ENCODE data around the gene ELAVL3. TPM values are rescaled to one million over a fixed set of nuclear protein-coding genes. Genes with fewer than 3 reads are reported as not detected.
"Not testable (repeated sequence)": the region's sequence is repeated elsewhere in the genome, so short reads cannot be mapped to it uniquely, and the experiment has no call there.

Gene ELAVL3
- total RNA-seq, 2 donors from 2014 or later = not detected

DNA sequence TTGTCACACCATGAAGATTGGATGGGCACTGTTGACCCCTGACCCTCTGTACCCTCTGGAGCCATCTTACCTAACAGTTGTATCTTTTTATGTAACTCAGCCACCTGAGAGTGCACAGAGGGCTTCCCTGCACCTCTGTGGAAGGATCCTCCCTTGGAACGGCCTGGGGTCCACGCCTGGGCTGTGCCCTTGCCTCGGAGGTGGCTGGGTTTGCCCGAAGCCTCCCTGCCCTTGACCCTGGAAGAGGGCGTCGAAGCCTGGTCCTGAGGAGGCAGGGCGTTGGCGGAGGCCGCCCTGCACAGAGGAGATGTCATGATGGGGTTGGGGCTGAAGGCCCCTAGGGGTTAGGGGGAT lies 46.2 kb downstream of the ELAVL3 start:
- peaks cover 21% of the 10 kb centered on the region for H3K36me3 ChIP-seq
- peak overlapping the region; percentile 78 to 88 for H3K4me3 ChIP-seq
- H3K27ac ChIP-seq = peak overlapping the region; percentile 60 to 63
- H3K27me3 ChIP-seq = no peaks in the 10 kb centered on the region
- no peak for DNase-seq (ENCODE audit: low spot score)
- TF ChIP-seq, protein P1, sequence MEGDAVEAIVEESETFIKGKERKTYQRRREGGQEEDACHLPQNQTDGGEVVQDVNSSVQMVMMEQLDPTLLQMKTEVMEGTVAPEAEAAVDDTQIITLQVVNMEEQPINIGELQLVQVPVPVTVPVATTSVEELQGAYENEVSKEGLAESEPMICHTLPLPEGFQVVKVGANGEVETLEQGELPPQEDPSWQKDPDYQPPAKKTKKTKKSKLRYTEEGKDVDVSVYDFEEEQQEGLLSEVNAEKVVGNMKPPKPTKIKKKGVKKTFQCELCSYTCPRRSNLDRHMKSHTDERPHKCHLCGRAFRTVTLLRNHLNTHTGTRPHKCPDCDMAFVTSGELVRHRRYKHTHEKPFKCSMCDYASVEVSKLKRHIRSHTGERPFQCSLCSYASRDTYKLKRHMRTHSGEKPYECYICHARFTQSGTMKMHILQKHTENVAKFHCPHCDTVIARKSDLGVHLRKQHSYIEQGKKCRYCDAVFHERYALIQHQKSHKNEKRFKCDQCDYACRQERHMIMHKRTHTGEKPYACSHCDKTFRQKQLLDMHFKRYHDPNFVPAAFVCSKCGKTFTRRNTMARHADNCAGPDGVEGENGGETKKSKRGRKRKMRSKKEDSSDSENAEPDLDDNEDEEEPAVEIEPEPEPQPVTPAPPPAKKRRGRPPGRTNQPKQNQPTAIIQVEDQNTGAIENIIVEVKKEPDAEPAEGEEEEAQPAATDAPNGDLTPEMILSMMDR (IDR thresholded peaks at IDR 0.05) = no peak
- H3K4me1 ChIP-seq = peaks cover 0 to 18% of the 10 kb centered on the region in 2 donors
- no peaks in the 10 kb centered on the region for H3K9me3 ChIP-seq

DNA sequence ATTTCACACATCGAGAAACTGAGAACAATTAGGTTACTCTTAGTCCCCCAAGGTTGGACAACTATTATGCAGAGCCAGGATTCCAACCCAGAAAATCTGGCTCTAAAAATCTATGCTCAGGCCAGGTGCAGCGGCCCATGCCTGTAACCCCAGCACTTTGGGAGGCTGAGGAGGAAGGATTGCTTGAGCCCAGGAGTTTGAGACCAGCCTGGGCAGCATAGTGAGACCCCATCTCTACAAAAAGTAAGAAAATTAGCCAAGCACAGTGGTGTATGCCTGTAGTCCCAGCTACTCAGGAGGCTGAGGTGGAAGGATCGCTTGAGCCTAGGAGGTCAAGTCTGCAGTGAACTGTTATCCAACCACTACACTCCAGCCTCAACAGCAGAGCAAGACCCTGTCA lies 47.3 kb downstream of the ELAVL3 start:
- H3K4me1 ChIP-seq = peaks cover 0 to 18% of the 10 kb centered on the region in 2 donors
- not testable (repeated sequence) for H3K27ac ChIP-seq; DNase-seq (ENCODE audit: low spot score); H3K27me3 ChIP-seq; H3K4me3 ChIP-seq; H3K9me3 ChIP-seq
- peaks cover 13% of the 10 kb centered on the region for H3K36me3 ChIP-seq

DNA sequence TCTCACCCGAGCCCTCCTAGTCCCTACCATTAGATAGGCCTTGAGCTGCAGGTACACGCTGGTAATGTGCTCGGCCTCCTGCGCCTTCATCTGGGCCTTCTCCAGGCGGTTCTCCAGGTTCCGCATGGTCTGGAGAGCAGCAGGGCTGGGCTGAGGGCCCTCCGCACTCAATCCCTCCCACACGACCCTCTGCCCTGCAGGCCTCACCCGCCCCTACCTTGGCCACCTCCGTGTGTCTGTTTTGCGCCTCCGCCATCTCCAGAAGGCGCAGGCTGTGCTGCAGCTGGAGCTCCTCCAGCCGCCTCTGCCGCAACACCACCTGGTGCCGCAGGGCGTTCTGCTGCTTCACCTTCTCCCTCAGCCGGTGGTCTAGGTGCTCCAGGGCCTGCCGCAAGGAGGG lies 54.2 kb downstream of the ELAVL3 start:
- Histone ChIP-seq H3K27me3 (no peaks in the 10 kb centered on the region), H3K4me1 (peaks cover 0 to 22% of the 10 kb centered on the region in 2 donors), H3K9me3 (no peaks in the 10 kb centered on the region), H3K36me3 (no peaks in the 10 kb centered on the region), H3K27ac (no peak overlapping the region), H3K4me3 (no peak overlapping the region)
- TF ChIP-seq, protein P1 (IDR thresholded peaks at IDR 0.05) = no peak
- DNase-seq (ENCODE audit: low spot score) = no peak

DNA sequence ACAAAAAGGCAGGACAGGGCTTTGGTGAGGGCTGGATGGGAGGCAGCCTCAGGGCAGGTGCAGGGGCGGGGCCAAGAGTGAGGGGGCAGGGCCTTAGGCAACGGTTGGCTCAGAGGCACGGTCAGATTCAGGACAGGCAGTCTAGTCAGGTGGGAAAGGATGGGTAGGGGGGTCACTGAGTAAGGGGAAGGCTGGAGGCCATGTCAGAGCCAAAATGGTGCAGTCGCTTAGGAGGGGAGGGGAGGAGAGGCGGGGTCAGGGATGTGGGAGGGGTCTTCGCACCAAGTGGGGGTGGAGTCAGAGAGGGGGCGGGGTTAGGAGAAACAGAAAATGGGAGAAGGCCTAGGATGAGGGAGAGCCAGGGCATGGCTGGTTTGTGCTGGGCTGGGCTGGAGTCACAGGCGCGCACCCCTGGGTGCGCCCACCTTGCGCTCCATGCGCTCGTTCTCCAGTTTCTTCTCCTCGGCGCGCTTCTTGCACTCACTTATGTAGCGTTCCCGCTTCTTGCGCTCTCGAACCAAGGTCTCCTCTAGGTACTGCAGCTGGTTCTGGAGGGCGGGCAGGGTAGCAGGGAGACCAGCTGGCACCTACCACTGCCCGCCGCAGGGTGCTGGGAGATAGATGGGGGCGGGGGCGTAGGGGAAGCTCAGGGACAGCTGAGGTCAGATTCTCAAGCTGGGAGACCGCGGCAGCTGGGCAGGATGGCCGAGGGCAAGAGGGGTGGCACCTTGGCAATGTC lies 55.0 kb downstream of the ELAVL3 start:
- no peak for DNase-seq (ENCODE audit: low spot score)
- TF ChIP-seq, protein P1 (IDR thresholded peaks at IDR 0.05) = no peak
- no peak overlapping the region for H3K27ac ChIP-seq
- no peaks in the 10 kb centered on the region for H3K27me3 ChIP-seq
- peaks cover 0 to 30% of the 10 kb centered on the region in 2 donors for H3K4me1 ChIP-seq
- H3K4me3 ChIP-seq = no peak overlapping the region
- no peaks in the 10 kb centered on the region for H3K36me3 ChIP-seq
- H3K9me3 ChIP-seq = no peaks in the 10 kb centered on the region

DNA sequence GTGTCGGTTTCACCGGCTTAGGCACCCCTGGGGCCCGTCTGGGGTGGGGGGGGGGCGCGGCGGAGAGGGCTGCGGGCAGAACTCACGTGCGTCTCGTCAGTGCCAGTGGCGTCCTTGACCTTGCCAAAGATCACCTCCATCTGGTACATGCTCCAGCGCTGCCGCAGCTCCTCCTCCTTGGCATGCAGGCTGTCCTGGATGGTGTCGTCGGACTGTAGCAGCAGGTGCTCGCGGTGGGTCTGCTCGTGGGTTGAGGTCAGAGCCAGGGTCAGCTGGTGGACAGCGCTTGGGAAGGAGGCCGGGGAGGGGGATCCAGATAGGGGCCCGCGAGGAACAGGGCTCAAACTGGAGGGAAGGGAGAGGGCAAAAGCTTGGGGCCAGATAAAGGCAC lies 57.1 kb downstream of the ELAVL3 start:
- H3K27me3 ChIP-seq = peaks cover under 1 to 3% of the 10 kb centered on the region in 2 donors
- DNase-seq (ENCODE audit: low spot score) = no peak

DNA sequence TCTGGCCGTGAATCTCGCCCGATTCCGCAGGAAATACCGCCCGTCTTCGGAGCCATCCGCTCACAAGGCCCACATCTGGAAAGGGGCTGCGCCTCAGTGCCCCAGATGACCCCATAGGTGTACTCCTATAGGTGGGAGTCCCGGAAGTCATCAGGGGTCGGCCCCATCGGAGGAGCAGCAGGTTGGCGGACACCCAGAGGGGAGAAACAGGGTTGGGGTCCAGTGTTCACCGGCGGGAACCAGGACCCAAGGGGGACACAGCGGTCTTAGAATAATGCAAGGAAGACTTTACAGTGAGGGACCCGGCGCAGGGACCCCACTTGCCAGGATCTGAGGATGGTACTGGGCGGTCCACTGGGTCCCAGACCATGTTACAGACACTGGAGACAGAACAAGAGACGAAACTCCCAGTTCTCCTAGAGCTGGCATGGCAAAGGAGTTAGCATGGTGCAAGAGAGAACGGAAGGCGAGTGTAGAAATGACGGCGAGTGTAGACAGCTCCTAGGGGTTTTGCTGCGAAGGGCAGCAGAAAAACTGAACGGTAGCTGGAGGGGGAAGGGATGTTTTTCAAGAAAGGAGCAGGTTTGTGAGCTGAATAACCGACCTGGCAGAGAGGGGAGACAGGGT lies 57.6 kb downstream of the ELAVL3 start:
- no peaks in the 10 kb centered on the region for H3K9me3 ChIP-seq
- peaks cover 6 to 7% of the 10 kb centered on the region in 2 donors for H3K27me3 ChIP-seq
- DNase-seq (ENCODE audit: low spot score) = no peak
- H3K27ac ChIP-seq = no peak overlapping the region
- no peak overlapping the region for H3K4me3 ChIP-seq
- TF ChIP-seq, protein P1 (IDR thresholded peaks at IDR 0.05) = no peak
- peaks cover 0 to 53% of the 10 kb centered on the region in 2 donors for H3K4me1 ChIP-seq
- H3K36me3 ChIP-seq = no peaks in the 10 kb centered on the region

More for the DNA sequence above, 57.1 kb downstream of the ELAVL3 start:
- TF ChIP-seq, protein P1 (IDR thresholded peaks at IDR 0.05) = no peak
- Histone ChIP-seq H3K4me1 (peaks cover 0 to 48% of the 10 kb centered on the region in 2 donors), H3K36me3 (no peaks in the 10 kb centered on the region), H3K27ac (no peak overlapping the region), H3K4me3 (no peak overlapping the region), H3K9me3 (no peaks in the 10 kb centered on the region)

All from right atrium auricular region (tissue), 2 donors.